ENCODE results near the gene GIMAP8. TPM values are rescaled to one million over a fixed set of nuclear protein-coding genes. Genes with fewer than 3 reads are reported as not detected.

The GIMAP8 gene
- total and polyA plus RNA-seq, 2 experiments from 2014 or later: not detected

GRCh38 chr7:150464962-150465361 lies 14.5 kb downstream of the GIMAP8 start:
- H3K9me3 ChIP-seq (ENCODE audit: low read depth): no peaks in the 10 kb centered on the region
- H2AFZ ChIP-seq: no peak overlapping the region
- no peaks in the 10 kb centered on the region for H4K20me1 ChIP-seq (ENCODE audit: insufficient read depth)
- no peak overlapping the region for H3K27ac ChIP-seq
- 0 to 8% methylated on average over 1 of the region's 1 CpG for WGBS, 2 experiments (ENCODE audit: low coverage in 1 of 2, low lambda C conversion rate in 2 of 2, missing lambda C conversion rate in 2 of 2)
- no peak overlapping the region for H3K9ac ChIP-seq
- H3K4me1 ChIP-seq (ENCODE audit: insufficient read depth): no peaks in the 10 kb centered on the region
- H3K4me2 ChIP-seq (ENCODE audit: unreplicated experiment): no peak overlapping the region
- H3K27me3 ChIP-seq (replicated peaks; ENCODE audit: insufficient read depth): no peaks in the 10 kb centered on the region; the same call in 1 of the 2 replicates
- no peaks in the 10 kb centered on the region for H3K36me3 ChIP-seq (ENCODE audit: low read depth)
- no peaks in the 10 kb centered on the region for H3K9me2 ChIP-seq (ENCODE audit: insufficient read depth)
- in situ Hi-C loops (cut with MboI): no loop called here
- no peak for DNase-seq
- TF ChIP-seq EZH2 (IDR thresholded peaks at IDR 0.05; ENCODE audit: insufficient read depth, poor library complexity, severe bottlenecking): no peak
- no peak for TF ChIP-seq EZH2phosphoT487 (IDR thresholded peaks at IDR 0.05; ENCODE audit: insufficient read depth, low read depth)
- H3K79me2 ChIP-seq (ENCODE audit: insufficient read depth): no peaks in the 10 kb centered on the region
- no peaks in the 10 kb centered on the region for H3F3A ChIP-seq (ENCODE audit: insufficient read depth)
- H3K4me3 ChIP-seq: no peak overlapping the region

- 70 to 73% methylated on average over 2 of the region's 2 CpGs for WGBS, 2 experiments (ENCODE audit: low coverage in 1 of 2, low lambda C conversion rate in 2 of 2, missing lambda C conversion rate in 2 of 2)
- Histone ChIP-seq H4K20me1 (ENCODE audit: insufficient read depth) (no peaks in the 10 kb centered on the region), H3K27ac (no peak overlapping the region), H3K9me3 (ENCODE audit: low read depth) (no peaks in the 10 kb centered on the region), H3K4me2 (ENCODE audit: unreplicated experiment) (no peak overlapping the region), H3K9me2 (ENCODE audit: insufficient read depth) (no peaks in the 10 kb centered on the region), H3K36me3 (ENCODE audit: low read depth) (no peaks in the 10 kb centered on the region), H3K4me3 (no peak overlapping the region), H2AFZ (no peak overlapping the region), H3F3A (ENCODE audit: insufficient read depth) (no peaks in the 10 kb centered on the region), H3K9ac (no peak overlapping the region), H3K4me1 (ENCODE audit: insufficient read depth) (no peaks in the 10 kb centered on the region), H3K79me2 (ENCODE audit: insufficient read depth) (no peaks in the 10 kb centered on the region), H3K27me3 (replicated peaks; ENCODE audit: insufficient read depth) (no peaks in the 10 kb centered on the region; the same call in 1 of the 2 replicates)
- DNase-seq: no peak
- in situ Hi-C loops (cut with MboI): no loop called here
- TF ChIP-seq EZH2 (IDR thresholded peaks at IDR 0.05; ENCODE audit: insufficient read depth, poor library complexity, severe bottlenecking): no peak
- no peak for TF ChIP-seq EZH2phosphoT487 (IDR thresholded peaks at IDR 0.05; ENCODE audit: insufficient read depth, low read depth)
Measured at GRCh38 chr7:150465414-150465813, 15.0 kb downstream of the GIMAP8 start.

GRCh38 chr7:150466477-150466876 lies 16.0 kb downstream of the GIMAP8 start:
- Histone ChIP-seq H3K4me3 (no peak overlapping the region), H3F3A (ENCODE audit: insufficient read depth) (no peaks in the 10 kb centered on the region), H3K9me3 (ENCODE audit: low read depth) (no peaks in the 10 kb centered on the region), H3K27ac (no peak overlapping the region), H3K79me2 (ENCODE audit: insufficient read depth) (no peaks in the 10 kb centered on the region), H3K4me1 (ENCODE audit: insufficient read depth) (no peaks in the 10 kb centered on the region), H3K9ac (no peak overlapping the region), H2AFZ (no peak overlapping the region), H3K9me2 (ENCODE audit: insufficient read depth) (no peaks in the 10 kb centered on the region), H3K36me3 (ENCODE audit: low read depth) (no peaks in the 10 kb centered on the region), H3K27me3 (replicated peaks; ENCODE audit: insufficient read depth) (no peaks in the 10 kb centered on the region; the same call in 1 of the 2 replicates), H3K4me2 (ENCODE audit: unreplicated experiment) (no peak overlapping the region), H4K20me1 (ENCODE audit: insufficient read depth) (no peaks in the 10 kb centered on the region)
- TF ChIP-seq EZH2 (IDR thresholded peaks at IDR 0.05; ENCODE audit: insufficient read depth, poor library complexity, severe bottlenecking) (no peak), EZH2phosphoT487 (IDR thresholded peaks at IDR 0.05; ENCODE audit: insufficient read depth, low read depth) (no peak)
- no peak for DNase-seq
- WGBS, 2 experiments (ENCODE audit: low coverage in 1 of 2, low lambda C conversion rate in 2 of 2, missing lambda C conversion rate in 2 of 2): 21 to 36% methylated on average over 6 of the region's 6 CpGs
- in situ Hi-C loops (cut with MboI): no loop called here

GRCh38 chr7:150468241-150468640 lies 17.8 kb downstream of the GIMAP8 start:
- WGBS, 2 experiments (ENCODE audit: low coverage in 1 of 2, low lambda C conversion rate in 2 of 2, missing lambda C conversion rate in 2 of 2): 76 to 80% methylated on average over 3 of the region's 3 CpGs

GRCh38 chr7:150471886-150472285 lies 21.5 kb downstream of the GIMAP8 start:
- Histone ChIP-seq H3K4me3 (no peak overlapping the region), H3K9me3 (ENCODE audit: low read depth) (no peaks in the 10 kb centered on the region), H3K4me1 (ENCODE audit: insufficient read depth) (no peaks in the 10 kb centered on the region), H3K36me3 (ENCODE audit: low read depth) (no peaks in the 10 kb centered on the region), H3F3A (ENCODE audit: insufficient read depth) (no peaks in the 10 kb centered on the region), H3K4me2 (ENCODE audit: unreplicated experiment) (no peak overlapping the region), H2AFZ (no peak overlapping the region), H3K9ac (no peak overlapping the region), H3K27me3 (replicated peaks; ENCODE audit: insufficient read depth) (no peaks in the 10 kb centered on the region; the same call in 1 of the 2 replicates), H3K9me2 (ENCODE audit: insufficient read depth) (no peaks in the 10 kb centered on the region), H3K79me2 (ENCODE audit: insufficient read depth) (no peaks in the 10 kb centered on the region), H4K20me1 (ENCODE audit: insufficient read depth) (no peaks in the 10 kb centered on the region), H3K27ac (no peak overlapping the region)
- in situ Hi-C loops (cut with MboI): no loop called here
- no peak for DNase-seq
- WGBS, 2 experiments (ENCODE audit: low coverage in 1 of 2, low lambda C conversion rate in 2 of 2, missing lambda C conversion rate in 2 of 2): 25% methylated on average over 5 of the region's 5 CpGs
- TF ChIP-seq EZH2phosphoT487 (IDR thresholded peaks at IDR 0.05; ENCODE audit: insufficient read depth, low read depth) (no peak), EZH2 (IDR thresholded peaks at IDR 0.05; ENCODE audit: insufficient read depth, poor library complexity, severe bottlenecking) (no peak)

More at GRCh38 chr7:150468241-150468640, 17.8 kb downstream of the GIMAP8 start:
- no peak for DNase-seq
- in situ Hi-C loops (cut with MboI): no loop called here
- H3K9me2 ChIP-seq (ENCODE audit: insufficient read depth): no peaks in the 10 kb centered on the region
- H3K9me3 ChIP-seq (ENCODE audit: low read depth): no peaks in the 10 kb centered on the region
- TF ChIP-seq EZH2 (IDR thresholded peaks at IDR 0.05; ENCODE audit: insufficient read depth, poor library complexity, severe bottlenecking) (no peak), EZH2phosphoT487 (IDR thresholded peaks at IDR 0.05; ENCODE audit: insufficient read depth, low read depth) (no peak)
- no peak overlapping the region for H3K4me2 ChIP-seq (ENCODE audit: unreplicated experiment)
- H3K79me2 ChIP-seq (ENCODE audit: insufficient read depth): no peaks in the 10 kb centered on the region
- H3K27me3 ChIP-seq (replicated peaks; ENCODE audit: insufficient read depth): no peaks in the 10 kb centered on the region; the same call in 1 of the 2 replicates
- no peak overlapping the region for H2AFZ ChIP-seq
- no peak overlapping the region for H3K9ac ChIP-seq
- no peaks in the 10 kb centered on the region for H3K4me1 ChIP-seq (ENCODE audit: insufficient read depth)
- H3K27ac ChIP-seq: no peak overlapping the region
- no peak overlapping the region for H3K4me3 ChIP-seq
- H3F3A ChIP-seq (ENCODE audit: insufficient read depth): no peaks in the 10 kb centered on the region
- H4K20me1 ChIP-seq (ENCODE audit: insufficient read depth): no peaks in the 10 kb centered on the region
- no peaks in the 10 kb centered on the region for H3K36me3 ChIP-seq (ENCODE audit: low read depth)

Data from GM23248 (cell line).